ENCODE results near the gene RBM39.

The RBM39 gene

GRCh38 chr20:35700625-35701148 is 41.4 kb downstream of the RBM39 start:
- no peak for TF ChIP-seq CTCF (conservative IDR thresholded peaks at IDR 0.05; ENCODE audit: low read depth)
- DNase-seq (ENCODE audit: low spot score) = peak; percentile 45
- POLR2A ChIA-PET (ENCODE audit: low non-redundant PET) = no interaction called here
- CTCF ChIA-PET = interaction anchor here (0.5 to 0.7 kb wide), 3 partner anchors 70 to 1588 kb away, joined by 3 read pairs; no protein-coding TSS in a partner anchor
- H3K27ac ChIP-seq = peak overlapping the region; percentile 59

DNA sequence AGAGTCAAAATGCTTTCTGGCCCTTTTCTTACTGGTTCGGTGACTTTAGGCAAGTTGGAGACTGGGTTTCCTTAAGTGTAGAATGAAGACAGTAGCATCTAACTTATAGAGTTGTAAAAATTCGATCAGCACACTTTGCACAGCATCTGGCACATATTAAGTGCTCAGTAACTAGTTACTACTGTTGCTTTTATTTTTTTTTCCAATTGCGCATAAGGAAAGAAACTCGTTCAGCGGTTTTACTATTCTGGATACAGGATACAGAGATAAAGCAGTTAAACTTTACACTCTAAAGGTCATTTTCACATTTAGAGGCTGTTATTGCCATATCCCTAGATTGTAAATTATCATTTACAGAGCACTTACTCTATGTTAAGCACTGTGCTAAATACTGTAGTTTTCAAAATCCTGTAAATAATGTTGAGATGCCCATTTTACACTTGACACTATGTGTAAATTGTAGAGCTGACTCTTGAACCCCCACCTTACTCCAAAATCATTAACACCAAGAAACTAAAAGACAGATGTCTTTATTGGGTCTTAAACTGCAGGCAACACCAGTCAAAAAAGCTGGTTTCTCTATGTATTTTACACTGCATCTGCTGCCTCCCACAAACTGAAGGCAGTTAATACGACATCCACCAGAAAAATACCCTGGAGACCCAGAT is 42.0 kb downstream of the RBM39 start:
- TF ChIP-seq CTCF (conservative IDR thresholded peaks at IDR 0.05; ENCODE audit: low read depth) = no peak
- peak overlapping the region; percentile 92 for H3K27ac ChIP-seq
- ChIA-PET POLR2A (ENCODE audit: low non-redundant PET) (no interaction called here), CTCF (interaction anchor here (0.5 to 0.7 kb wide), 4 partner anchors 70 to 1589 kb away, joined by 3 read pairs; no protein-coding TSS in a partner anchor)
- DNase-seq (ENCODE audit: low spot score) = no peak

DNA sequence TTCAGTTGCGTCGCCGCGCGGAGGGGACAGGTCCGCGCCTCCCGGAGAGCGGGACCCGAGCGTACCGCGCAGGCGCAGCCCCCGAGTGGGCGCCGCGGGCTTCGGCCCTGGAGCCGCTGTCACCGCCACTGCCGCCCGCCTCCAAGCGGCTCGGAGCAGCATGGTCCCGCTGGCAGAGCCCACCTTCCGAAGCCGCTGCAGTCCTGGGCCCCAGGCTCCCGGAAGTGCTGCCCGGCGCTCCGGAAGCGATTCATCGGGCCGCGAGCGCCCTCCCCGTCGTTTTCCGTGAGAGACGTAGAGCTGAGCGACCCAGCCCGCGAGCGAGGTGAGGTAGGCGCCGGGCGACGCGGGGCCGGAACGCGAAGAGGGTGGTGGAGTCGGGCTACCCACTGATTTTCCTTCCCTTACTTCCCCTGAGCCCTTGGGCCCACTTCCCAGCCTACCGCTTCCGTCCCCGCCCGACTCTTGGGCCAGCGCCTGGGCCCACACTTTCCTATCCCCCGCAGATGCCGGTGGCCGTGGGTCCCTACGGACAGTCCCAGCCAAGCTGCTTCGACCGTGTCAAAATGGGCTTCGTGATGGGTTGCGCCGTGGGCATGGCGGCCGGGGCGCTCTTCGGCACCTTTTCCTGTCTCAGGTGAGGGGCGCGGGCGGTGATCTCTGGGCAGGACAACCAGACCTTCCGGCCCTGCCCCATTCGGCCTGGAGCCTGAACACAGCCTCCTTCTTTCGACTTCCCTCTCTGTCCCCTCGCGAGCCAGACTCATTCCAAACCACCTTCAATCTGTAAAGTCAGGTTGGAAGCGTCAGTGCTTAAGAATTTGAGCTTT is 42.7 kb downstream of the RBM39 start, which contains the start of the genes NFS1 and ROMO1:
Gene NFS1, minus strand, starts transcription at position 226 of the 830 bp plus-strand sequence. Its CDS starts 64 bp downstream, at position 162.
Gene ROMO1, plus strand, starts transcription at position 279 of the 830 bp plus-strand sequence. Its CDS starts 228 bp downstream, at position 507.
- ChIA-PET CTCF (interaction anchor here (0.7 kb wide), 2 partner anchors 10 to 235 kb away, joined by 3 read pairs; no protein-coding TSS in a partner anchor), POLR2A (ENCODE audit: low non-redundant PET) (interaction anchor here (0.5 to 0.8 kb wide), 2 partner anchors 94 to 386 kb away, joined by 3 read pairs; no protein-coding TSS in a partner anchor)
- H3K27ac ChIP-seq = peak within 1 kb of the TSS; percentile 92
- no peak for TF ChIP-seq CTCF (conservative IDR thresholded peaks at IDR 0.05; ENCODE audit: low read depth)
- DNase-seq (ENCODE audit: low spot score) = peak; percentile 96

DNA sequence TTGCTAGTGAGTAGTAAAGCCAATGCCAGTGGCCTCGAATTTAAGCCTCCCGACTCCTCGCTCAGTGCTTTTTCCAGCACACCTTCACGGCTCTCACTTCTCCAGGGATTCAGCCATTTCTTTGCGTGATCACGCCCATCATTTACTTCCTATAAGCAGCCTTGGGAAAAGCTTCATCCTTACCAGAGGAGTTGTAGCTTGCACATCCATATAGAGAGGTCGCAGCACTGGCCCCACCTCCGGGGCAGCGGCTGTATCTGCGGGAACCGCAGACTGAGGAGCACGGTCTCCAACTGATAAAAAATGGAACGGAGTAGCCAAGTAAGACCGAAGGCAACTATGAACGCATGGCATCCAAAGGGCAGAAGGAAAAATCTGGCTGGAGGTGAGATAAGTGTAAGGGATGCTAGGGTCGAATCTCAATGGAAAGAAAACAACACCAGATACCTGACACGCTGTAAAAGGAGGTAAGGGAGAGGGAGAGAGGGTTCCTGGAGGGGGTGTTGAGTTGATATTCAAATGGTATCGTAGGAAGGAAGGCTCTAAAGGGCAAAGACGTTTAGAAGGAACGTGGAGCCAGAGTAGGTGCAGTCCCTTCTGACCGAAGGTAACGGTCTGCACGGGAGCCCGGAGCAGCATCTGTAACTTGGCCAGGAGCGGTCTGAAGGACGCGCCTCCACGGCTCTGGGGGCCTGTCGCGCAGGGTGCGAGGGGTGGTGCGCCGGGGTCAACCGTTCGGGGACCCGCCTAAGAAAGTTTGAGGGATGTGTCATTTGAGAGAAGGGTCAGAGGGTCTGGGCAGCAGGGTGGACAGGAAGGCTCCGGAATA is 43.5 kb downstream of the RBM39 start:
- H3K27ac ChIP-seq = peak overlapping the region; percentile 92
- DNase-seq (ENCODE audit: low spot score) = peak; percentile 65
- ChIA-PET POLR2A (ENCODE audit: low non-redundant PET) (interaction anchor here (0.8 kb wide), 1 partner anchor 387 kb away, joined by 3 read pairs; no protein-coding TSS in a partner anchor), CTCF (interaction anchor here (0.7 kb wide), 1 partner anchor 11 kb away, joined by 3 read pairs; no protein-coding TSS in a partner anchor)
- no peak for TF ChIP-seq CTCF (conservative IDR thresholded peaks at IDR 0.05; ENCODE audit: low read depth)

GRCh38 chr20:35697696-35698297 is 44.3 kb downstream of the RBM39 start:
- POLR2A ChIA-PET (ENCODE audit: low non-redundant PET) = no interaction called here
- TF ChIP-seq CTCF (conservative IDR thresholded peaks at IDR 0.05; ENCODE audit: low read depth) = no peak
- CTCF ChIA-PET = interaction anchor here (1.0 kb wide), 1 partner anchor 20 kb away, joined by 5 read pairs; no protein-coding TSS in a partner anchor
- no peak for DNase-seq (ENCODE audit: low spot score)
- H3K27ac ChIP-seq = peak overlapping the region; percentile 92

All from RWPE1 (cell line).